HepG2 (cell line): ENCODE data around the gene KLHL18. TPM values are rescaled to one million over a fixed set of nuclear protein-coding genes. Genes with fewer than 3 reads are reported as not detected.

Source experiments
- ATF7 ChIP-seq, 2 experiments: fragments of 450-650 bp in 1 of 2; sonication (generic) in 1 of 2; formaldehyde crosslinking in 1 of 2; IDR thresholded peaks; 2 replicates each; pipeline versions ENCODE4 v1.4.0 to v1.6.1; 2016 to 2020; ENCODE audit warnings: antibody characterized with exemption in 1 of 2, mild to moderate bottlenecking in 1 of 2, missing genetic modification reagents in 1 of 2
- BCL6 ChIP-seq: IDR thresholded peaks from 2 replicates; pipeline ENCODE4 v1.6.1; 2016; ENCODE audit warnings: missing genetic modification reagents, missing compliant biosample characterization
- CBX5 ChIP-seq: sonication (generic); formaldehyde crosslinking; IDR thresholded peaks from 2 replicates; pipeline ENCODE4 v1.4.0; 2020; ENCODE audit warnings: missing genetic modification reagents, borderline replicate concordance
- CENPX ChIP-seq: sonication (generic); formaldehyde crosslinking; IDR thresholded peaks from 2 replicates; pipeline ENCODE4 v1.9.0; 2021; ENCODE audit warnings: mild to moderate bottlenecking, missing genetic modification reagents, moderate library complexity
- DR1 ChIP-seq: sonication (generic); formaldehyde crosslinking; IDR thresholded peaks from 2 replicates; pipeline ENCODE4 v1.8.0; 2021; ENCODE audit warnings: mild to moderate bottlenecking, missing genetic modification reagents, inconsistent platforms
- HBP1 ChIP-seq: IDR thresholded peaks from 2 replicates; pipeline ENCODE4 v1.6.1; 2016; ENCODE audit warnings: low read depth, control low read depth
- HMG20B ChIP-seq: conservative IDR thresholded peaks from 2 replicates; pipeline ENCODE4 v1.6.1; 2016; ENCODE audit warnings: missing genetic modification reagents, missing compliant biosample characterization
- IRX3 ChIP-seq: sonication (generic); formaldehyde crosslinking; IDR thresholded peaks from 2 replicates; pipeline ENCODE4 v1.8.1; 2023; ENCODE audit warnings: mild to moderate bottlenecking, low read depth, missing genetic modification reagents, borderline replicate concordance
- MXI1 ChIP-seq: IDR thresholded peaks from 3 replicates; pipeline ENCODE4 v1.6.1; 2012; ENCODE audit warnings: low read depth, low read length, inconsistent platforms, borderline replicate concordance
- SALL2 ChIP-seq: sonication (generic); formaldehyde crosslinking; IDR thresholded peaks from 2 replicates; pipeline ENCODE4 v1.8.1; 2023; ENCODE audit warnings: mild to moderate bottlenecking, missing genetic modification reagents, inconsistent platforms
- SKI ChIP-seq: fragments of 450-650 bp; IDR thresholded peaks from one replicate; pipeline ENCODE4 v1.6.1; 2018; ENCODE audit warnings: mild to moderate bottlenecking; ENCODE audit not compliant: partially characterized antibody
- SMYD3 ChIP-seq: sonication (generic); formaldehyde crosslinking; IDR thresholded peaks from 2 replicates; pipeline ENCODE4 v1.8.1; 2023; ENCODE audit warnings: mild to moderate bottlenecking, missing genetic modification reagents
- THRA ChIP-seq: sonication (generic); formaldehyde crosslinking; IDR thresholded peaks from 2 replicates; pipeline ENCODE4 v1.4.0; 2020; ENCODE audit warnings: missing genetic modification reagents, borderline replicate concordance
- XRCC5 ChIP-seq: fragments of 200-400 bp; formaldehyde crosslinking; optimal IDR thresholded peaks from 2 replicates; pipeline ENCODE3; 2017; ENCODE audit warnings: mild to moderate bottlenecking, low read length
- ZKSCAN5 ChIP-seq: sonication (generic); formaldehyde crosslinking; IDR thresholded peaks from 2 replicates; pipeline ENCODE4 v1.5.1; 2020; ENCODE audit warnings: mild to moderate bottlenecking, missing genetic modification reagents
- ZNF256 ChIP-seq: sonication (generic); formaldehyde crosslinking; conservative IDR thresholded peaks from 2 replicates; pipeline ENCODE4 v1.4.0; 2020; ENCODE audit warnings: missing genetic modification reagents
- ZNF280D ChIP-seq: sonication (generic); formaldehyde crosslinking; IDR thresholded peaks from 2 replicates; pipeline ENCODE4 v1.5.1; 2020; ENCODE audit warnings: mild to moderate bottlenecking, missing genetic modification reagents
- ZNF362 ChIP-seq: sonication (generic); formaldehyde crosslinking; IDR thresholded peaks from 2 replicates; pipeline ENCODE4 v1.4.0; 2020; ENCODE audit warnings: missing genetic modification reagents, mild to moderate bottlenecking, borderline replicate concordance
- ZNF557 ChIP-seq: sonication (generic); formaldehyde crosslinking; IDR thresholded peaks from 2 replicates; pipeline ENCODE4 v1.4.0; 2020; ENCODE audit warnings: missing genetic modification reagents
- ZNF614 ChIP-seq: IDR thresholded peaks from 2 replicates; pipeline ENCODE4 v1.6.1; 2018; ENCODE audit warnings: missing biosample characterization, missing genetic modification reagents, inconsistent platforms, borderline replicate concordance
- ZNF720 ChIP-seq: sonication (generic); formaldehyde crosslinking; IDR thresholded peaks from 2 replicates; pipeline ENCODE4 v1.4.0; 2020; ENCODE audit warnings: missing genetic modification reagents
- ZSCAN12 ChIP-seq: sonication (generic); formaldehyde crosslinking; IDR thresholded peaks from 2 replicates; pipeline ENCODE4 v1.9.0; 2021; ENCODE audit warnings: mild to moderate bottlenecking, missing genetic modification reagents
- polyA plus RNA-seq, 8 experiments: library from polyadenylated mRNA; depleted of rRNA in 3 of 8; stranded (reverse) in 7 of 8; unstranded in 1 of 8; fragments of >200 nt; fragmentation: Illumina TruSeq in 4 of 8; extraction: Trizol in 4 of 8; gene quantifications; 2 replicates each; pipeline versions ENCODE4 v1.2.1 to v1.2.3, GENCODE V29; 2011 to 2016; ENCODE audit warnings: low read depth in 4 of 8, missing spikeins in 1 of 8, mixed read lengths in 1 of 8; ENCODE audit not compliant: insufficient read depth in 1 of 8
- total RNA-seq, 5 experiments: library from RNA; depleted of rRNA; stranded (reverse); fragments of >200 nt; fragmentation: Illumina TruSeq; extraction: Trizol; gene quantifications; 2 replicates each; pipeline ENCODE4 v1.2.3, GENCODE V29; 2016; ENCODE audit warnings: low read depth in 1 of 5

KLHL18 gene
- total and polyA plus RNA-seq, 2 of the 13 experiments (the other 11 are each of a cell fraction or from before 2014, with no cell fraction given), result 17.5 to 18.8 TPM

- TF ChIP-seq XRCC5 (no peak), SMYD3 (no peak; the same call in 1 of the 2 replicates), ZNF614 (peak; percentile 89; the same call in 1 of the 2 replicates), THRA (CRISPR knock-in tag) (peak; percentile 86; the same call in 1 of the 2 replicates), ZKSCAN5 (CRISPR knock-in tag) (no peak), ZNF557 (CRISPR knock-in tag) (peak; percentile 75; the same call in 1 of the 2 replicates), IRX3 (CRISPR knock-in tag) (no peak), CBX5 (peak; percentile 72; the same call in 1 of the 2 replicates), DR1 (CRISPR knock-in tag) (0 out of 2 replicates have a peak, but pooled peaks have one; percentile 12), ZNF720 (CRISPR knock-in tag) (no peak), ZNF280D (CRISPR knock-in tag) (peak; percentile 68; the same call in 1 of the 2 replicates), MXI1 (peak; percentile 61; the same call in 1 of the 3 replicates), HBP1 (CRISPR knock-in tag) (0 out of 2 replicates have a peak, but pooled peaks have one; percentile 66), SALL2 (CRISPR knock-in tag) (no peak), ZSCAN12 (CRISPR knock-in tag) (peak; percentile 31; the same call in 1 of the 2 replicates), ZNF256 (peak; percentile 71), HMG20B (CRISPR knock-in tag) (peak; percentile 34; the same call in 1 of the 2 replicates), BCL6 (peak; percentile 78), SKI (peak; percentile 36), ATF7 (IDR thresholded peaks at IDR 0.05) (no peak), ATF7 (CRISPR knock-in tag; IDR thresholded peaks at IDR 0.05) (0 out of 2 replicates have a peak, but pooled peaks have one; percentile 72), ZNF362 (CRISPR knock-in tag) (no peak), CENPX (CRISPR knock-in tag) (no peak)
These were observed 96.7 kb downstream of the KLHL18 start (continued) for GRCh38 chr3:47379411-47379899.
